HG03460 (cell line): ENCODE data around the gene ASCC1.

ENCODE experiments used
- ATAC-seq: cut with Tn5 transposase; IDR thresholded peaks from one replicate; pipeline ENCODE4 v1.9.1; 2021; ENCODE audit not compliant: unreplicated experiment

ASCC1 gene

DNA sequence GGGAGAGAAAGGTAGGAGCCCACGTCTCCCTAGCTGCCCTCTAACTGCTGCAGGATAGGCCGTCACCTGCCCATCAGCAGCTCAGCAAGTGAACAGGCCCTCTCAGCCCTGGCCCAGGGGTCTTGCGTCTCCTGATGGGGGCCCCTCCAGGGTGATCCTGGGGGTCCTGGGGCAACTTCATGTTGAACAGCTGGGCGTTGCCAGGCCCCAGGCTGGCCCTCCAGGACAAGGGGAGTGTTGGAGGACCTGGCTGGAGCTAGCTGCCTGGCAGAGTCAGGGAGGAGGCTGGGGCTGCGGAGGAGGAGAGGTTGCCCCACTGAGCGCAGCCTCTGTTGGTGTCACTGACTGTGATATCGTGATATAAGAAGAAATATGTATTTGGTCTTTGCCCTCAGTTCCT is 162.4 kb downstream of the ASCC1 start:
- no peak for ATAC-seq

DNA sequence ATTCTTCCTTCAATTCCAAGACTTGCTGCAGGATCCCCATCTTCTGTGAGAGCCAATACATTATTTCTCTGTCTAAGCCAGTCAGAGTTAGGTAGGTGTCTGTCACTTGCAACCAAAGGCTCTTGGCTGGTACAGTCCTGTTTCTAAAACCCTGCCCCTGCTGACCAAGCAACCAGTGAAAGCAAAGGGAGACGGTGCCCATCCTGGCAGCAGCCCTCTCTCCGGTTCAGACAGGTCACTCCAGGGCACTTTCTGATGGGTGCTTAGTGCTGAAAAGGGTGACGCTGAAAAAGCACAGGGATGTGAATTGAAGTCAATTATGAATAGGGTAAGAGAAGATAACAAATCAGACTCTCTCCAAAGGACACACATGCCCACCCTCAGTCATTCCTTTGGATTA is 165.2 kb downstream of the ASCC1 start:
- no peak for ATAC-seq

DNA sequence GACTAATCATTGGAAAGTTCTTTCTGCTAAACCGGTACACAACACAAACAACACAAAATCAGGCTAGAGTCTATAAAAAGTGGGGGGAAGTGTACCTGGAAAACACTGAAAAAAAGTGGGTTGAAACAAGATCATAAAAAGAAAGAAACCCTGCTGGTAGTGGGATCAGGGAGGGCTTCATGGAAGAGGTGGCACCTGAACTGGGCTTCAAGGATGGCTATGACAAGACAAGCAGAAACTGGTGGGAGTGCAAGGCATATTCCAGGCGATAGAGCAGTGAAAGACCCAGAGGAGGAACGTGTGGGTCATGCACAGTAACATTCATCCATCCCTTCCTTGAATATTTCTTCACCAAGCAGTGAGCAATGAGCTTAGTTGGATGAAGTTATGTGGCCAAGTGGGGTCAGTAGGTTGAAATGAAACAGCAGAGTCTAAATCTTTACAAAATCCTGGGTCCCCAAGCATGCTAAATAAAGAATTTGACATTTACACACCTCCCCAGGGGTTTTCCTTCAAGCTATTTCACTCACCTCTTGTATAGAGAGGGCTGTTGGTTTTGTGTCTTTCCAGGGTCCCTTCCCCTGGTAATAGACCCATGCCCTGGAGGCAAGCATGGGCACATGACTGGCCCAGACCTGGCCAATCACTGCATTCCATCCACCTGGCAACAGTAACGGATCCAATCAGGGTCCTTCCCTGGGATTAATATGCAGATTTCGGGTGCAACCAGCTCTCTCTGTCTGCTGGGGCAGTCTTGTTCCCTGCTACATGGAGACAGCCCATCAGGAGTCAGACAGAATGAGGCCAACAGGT is 165.9 kb downstream of the ASCC1 start:
- no peak for ATAC-seq

DNA sequence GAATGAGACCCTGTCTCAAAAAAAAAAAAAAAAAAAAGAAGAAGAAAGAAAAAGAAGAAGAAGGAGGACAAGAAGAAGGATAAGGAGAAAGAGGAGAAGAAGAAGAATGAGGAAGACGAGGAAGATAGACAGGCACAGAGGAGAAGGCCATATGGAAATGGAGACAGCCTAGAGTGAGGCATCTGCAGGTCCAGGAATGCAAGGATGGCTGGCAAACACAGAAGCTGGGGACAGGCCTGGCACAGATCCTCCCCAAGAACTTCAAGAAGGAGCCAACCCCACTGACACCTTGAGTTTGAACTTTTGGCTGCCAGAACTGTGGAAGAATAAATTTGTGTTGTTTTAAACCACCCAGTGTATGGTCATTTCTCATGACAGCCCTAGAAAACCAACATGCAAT is 166.6 kb downstream of the ASCC1 start:
- no peak for ATAC-seq

DNA sequence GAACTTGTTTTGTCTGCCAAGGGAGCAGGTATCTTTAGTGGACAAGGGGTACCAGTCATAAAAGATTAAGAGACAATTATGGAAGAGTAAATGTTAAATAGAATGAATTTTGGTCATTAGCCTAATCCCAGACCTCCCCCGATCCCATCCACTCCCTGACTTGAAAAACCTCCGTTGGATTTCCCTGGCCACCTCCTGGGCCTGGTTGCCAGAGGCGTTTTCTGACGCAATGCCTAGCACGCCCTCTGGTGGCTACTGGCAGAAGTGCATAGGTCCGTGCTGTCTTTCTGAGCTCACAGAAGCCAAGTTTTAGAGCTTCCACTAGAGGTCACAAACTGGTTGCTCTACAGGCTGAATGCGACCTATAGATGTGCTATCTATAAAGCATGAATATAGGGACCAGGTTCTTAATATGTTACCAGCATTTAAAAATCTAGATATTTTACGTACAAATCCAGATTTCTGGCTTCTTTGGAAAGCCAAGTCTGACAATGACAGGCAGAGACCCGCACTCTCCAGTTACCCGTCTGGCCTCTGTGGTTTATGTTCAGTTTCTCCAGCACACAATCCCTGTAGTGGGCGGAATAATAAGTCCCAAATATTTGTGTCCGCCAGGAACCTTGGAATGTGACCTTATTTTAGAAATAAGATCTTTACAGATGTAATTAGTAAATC is 167.5 kb downstream of the ASCC1 start:
- ATAC-seq: no peak
